ENCODE results near the gene MAP7D2.
A peak's percentile ranks its signal among the peaks of the same experiment; 100 is the strongest.
"Not testable (repeated sequence)": the region's sequence is repeated elsewhere in the genome, so short reads cannot be mapped to it uniquely, and the experiment has no call there.

Gene MAP7D2

DNA sequence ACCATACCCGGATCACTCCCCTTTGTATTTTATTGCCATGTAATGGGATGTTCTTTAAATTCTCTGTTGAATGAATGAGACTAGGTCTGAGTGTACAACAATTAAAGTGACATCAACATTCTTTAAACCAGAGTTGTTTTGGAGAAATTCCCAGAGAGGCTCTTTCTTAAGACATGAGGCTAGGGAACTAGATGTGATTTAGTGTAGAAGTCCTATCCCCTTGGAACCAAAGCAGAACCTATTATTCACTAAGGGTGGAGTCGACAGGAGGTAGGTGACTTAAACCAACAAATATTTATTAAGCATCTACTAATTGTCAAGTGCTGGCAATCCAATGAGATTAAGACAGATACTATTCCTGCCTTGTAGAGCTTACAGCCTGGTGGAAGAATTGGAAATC lies 23.3 kb upstream of the MAP7D2 start:
- H3K9ac ChIP-seq (ENCODE audit: low read length) = no peak overlapping the region
- H3K4me3 ChIP-seq (ENCODE audit: low read depth, low read length) = peak overlapping the region; percentile 94
- no peaks in the 10 kb centered on the region for H3K27me3 ChIP-seq (ENCODE audit: control insufficient read depth, insufficient read depth, low read length)
- peaks cover 52% of the 10 kb centered on the region for H3K36me3 ChIP-seq (ENCODE audit: control insufficient read depth, insufficient read depth, low read length)
- peaks cover 10% of the 10 kb centered on the region for H3K4me1 ChIP-seq (ENCODE audit: control insufficient read depth, insufficient read depth, low read length)
- no peaks in the 10 kb centered on the region for H3K9me3 ChIP-seq (ENCODE audit: control insufficient read depth, insufficient read depth, low read depth, low read length)
- no peak overlapping the region for H3K27ac ChIP-seq (ENCODE audit: low read depth, low read length)

DNA sequence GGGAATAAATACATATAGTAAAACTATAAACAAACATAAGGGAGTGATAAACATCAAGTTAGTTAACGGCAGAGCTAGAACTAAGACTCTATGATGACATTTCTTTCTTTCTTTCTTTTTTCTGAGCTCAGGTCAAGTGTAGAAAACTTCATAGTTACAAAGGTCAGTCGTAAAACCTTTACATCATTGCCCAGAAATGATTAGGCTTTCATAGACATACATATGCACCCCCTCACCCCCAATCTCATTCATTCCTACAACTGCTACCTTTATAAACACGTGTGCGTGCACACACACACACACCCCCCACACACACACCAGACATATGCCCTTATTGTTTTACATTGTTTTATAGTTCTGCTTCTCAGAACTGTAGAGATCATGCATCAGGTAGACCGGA lies 19.2 kb upstream of the MAP7D2 start:
- H3K9me3 ChIP-seq (ENCODE audit: control insufficient read depth, insufficient read depth, low read depth, low read length) = no peaks in the 10 kb centered on the region
- no peak overlapping the region for H3K27ac ChIP-seq (ENCODE audit: low read depth, low read length)
- no peak overlapping the region for H3K9ac ChIP-seq (ENCODE audit: low read length)
- no peak overlapping the region for H3K4me3 ChIP-seq (ENCODE audit: low read depth, low read length)
- peaks cover 89% of the 10 kb centered on the region for H3K36me3 ChIP-seq (ENCODE audit: control insufficient read depth, insufficient read depth, low read length)
- H3K27me3 ChIP-seq (ENCODE audit: control insufficient read depth, insufficient read depth, low read length) = no peaks in the 10 kb centered on the region
- peaks cover 10% of the 10 kb centered on the region for H3K4me1 ChIP-seq (ENCODE audit: control insufficient read depth, insufficient read depth, low read length)

DNA sequence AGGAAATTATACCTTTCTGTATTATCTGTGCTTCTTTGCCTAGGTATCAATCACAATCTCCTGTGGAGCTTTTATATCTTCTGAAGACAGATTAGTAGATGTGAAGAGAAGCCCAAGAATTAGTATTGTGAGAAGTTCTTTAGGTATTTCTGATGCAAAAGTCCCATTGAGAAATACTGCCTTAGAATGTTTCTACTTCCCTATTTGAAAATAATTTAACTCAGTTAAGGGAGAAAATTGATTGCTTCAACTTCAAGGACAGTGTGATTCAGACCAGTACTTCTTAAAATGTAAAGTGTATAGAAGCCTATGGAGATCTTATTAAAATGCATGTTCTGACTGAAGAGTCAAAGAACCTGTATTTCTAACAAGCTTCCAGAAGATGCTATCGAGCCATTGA lies 16.0 kb upstream of the MAP7D2 start:
- Histone ChIP-seq H3K9me3 (ENCODE audit: control insufficient read depth, insufficient read depth, low read depth, low read length) (no peaks in the 10 kb centered on the region), H3K27ac (ENCODE audit: low read depth, low read length) (no peak overlapping the region), H3K27me3 (ENCODE audit: control insufficient read depth, insufficient read depth, low read length) (no peaks in the 10 kb centered on the region), H3K9ac (ENCODE audit: low read length) (no peak overlapping the region), H3K36me3 (ENCODE audit: control insufficient read depth, insufficient read depth, low read length) (peaks cover 91% of the 10 kb centered on the region), H3K4me1 (ENCODE audit: control insufficient read depth, insufficient read depth, low read length) (no peaks in the 10 kb centered on the region), H3K4me3 (ENCODE audit: low read depth, low read length) (no peak overlapping the region)

DNA sequence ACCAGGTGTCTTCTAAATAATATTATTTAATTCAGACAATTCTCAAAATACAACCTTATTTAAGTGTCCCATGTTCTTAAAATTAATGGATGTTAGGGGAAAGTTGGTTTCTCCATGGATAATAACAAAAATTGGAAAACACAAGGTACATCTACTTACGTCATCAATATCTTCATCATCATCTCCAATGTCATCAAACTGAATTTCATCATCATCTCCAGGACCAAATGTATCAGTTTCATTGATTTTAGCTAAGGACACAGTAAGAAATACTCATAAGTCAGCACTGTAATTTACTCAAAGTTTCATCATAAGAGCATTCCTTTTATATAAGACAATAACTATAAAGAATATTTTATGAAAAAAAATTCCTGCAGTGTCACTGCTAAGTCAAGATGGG lies 13.7 kb upstream of the MAP7D2 start:
- Histone ChIP-seq H3K4me3 (ENCODE audit: low read depth, low read length) (no peak overlapping the region), H3K36me3 (ENCODE audit: control insufficient read depth, insufficient read depth, low read length) (peaks cover 73% of the 10 kb centered on the region), H3K27me3 (ENCODE audit: control insufficient read depth, insufficient read depth, low read length) (no peaks in the 10 kb centered on the region), H3K4me1 (ENCODE audit: control insufficient read depth, insufficient read depth, low read length) (no peaks in the 10 kb centered on the region), H3K27ac (ENCODE audit: low read depth, low read length) (no peak overlapping the region), H3K9ac (ENCODE audit: low read length) (no peak overlapping the region), H3K9me3 (ENCODE audit: control insufficient read depth, insufficient read depth, low read depth, low read length) (no peaks in the 10 kb centered on the region)

DNA sequence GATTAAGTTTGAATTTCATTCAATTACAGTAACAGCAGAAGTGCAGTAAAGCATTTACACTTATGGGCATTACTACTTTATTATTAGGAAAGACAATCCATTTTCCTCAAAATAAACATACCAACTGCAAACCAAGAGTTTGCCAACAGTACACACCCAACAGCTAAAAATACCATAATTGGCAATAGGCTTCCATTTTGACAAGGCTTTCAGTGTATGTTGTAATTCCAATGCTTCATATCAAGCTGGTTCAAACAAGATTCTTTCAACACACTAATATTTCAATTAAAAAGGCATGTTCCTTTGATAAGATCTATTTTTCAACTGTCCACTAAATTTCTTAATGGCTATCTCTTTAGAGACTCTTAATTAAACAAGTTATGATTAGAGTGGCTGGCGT lies 12.8 kb upstream of the MAP7D2 start:
- Histone ChIP-seq H3K4me3 (ENCODE audit: low read depth, low read length) (no peak overlapping the region), H3K27me3 (ENCODE audit: control insufficient read depth, insufficient read depth, low read length) (no peaks in the 10 kb centered on the region), H3K27ac (ENCODE audit: low read depth, low read length) (no peak overlapping the region), H3K9me3 (ENCODE audit: control insufficient read depth, insufficient read depth, low read depth, low read length) (no peaks in the 10 kb centered on the region), H3K9ac (ENCODE audit: low read length) (no peak overlapping the region), H3K36me3 (ENCODE audit: control insufficient read depth, insufficient read depth, low read length) (peaks cover 73% of the 10 kb centered on the region), H3K4me1 (ENCODE audit: control insufficient read depth, insufficient read depth, low read length) (no peaks in the 10 kb centered on the region)

DNA sequence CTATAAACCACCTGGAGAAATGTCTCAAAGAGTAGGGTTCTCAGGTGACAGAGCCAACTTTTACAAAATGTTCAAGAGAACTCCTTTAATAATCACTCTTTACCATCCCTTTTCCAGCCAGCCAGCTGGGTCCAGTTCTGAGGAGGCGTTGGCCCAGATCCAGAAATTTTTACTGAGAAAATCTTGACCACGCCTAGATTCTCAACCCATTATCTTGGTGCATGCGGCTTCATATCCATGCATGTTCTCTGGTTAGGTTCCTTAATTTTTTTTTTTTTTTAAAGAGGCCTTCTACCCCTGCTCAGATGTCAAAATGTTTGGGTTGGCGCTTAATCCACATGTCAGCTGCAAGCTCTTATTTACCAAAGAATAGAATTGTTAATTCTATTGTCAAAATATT lies 12.0 kb upstream of the MAP7D2 start:
- Histone ChIP-seq H3K36me3 (ENCODE audit: control insufficient read depth, insufficient read depth, low read length) (peaks cover 67% of the 10 kb centered on the region), H3K4me3 (ENCODE audit: low read depth, low read length) (no peak overlapping the region), H3K27ac (ENCODE audit: low read depth, low read length) (no peak overlapping the region), H3K9ac (ENCODE audit: low read length) (no peak overlapping the region), H3K27me3 (ENCODE audit: control insufficient read depth, insufficient read depth, low read length) (no peaks in the 10 kb centered on the region), H3K4me1 (ENCODE audit: control insufficient read depth, insufficient read depth, low read length) (no peaks in the 10 kb centered on the region), H3K9me3 (ENCODE audit: control insufficient read depth, insufficient read depth, low read depth, low read length) (no peaks in the 10 kb centered on the region)

DNA sequence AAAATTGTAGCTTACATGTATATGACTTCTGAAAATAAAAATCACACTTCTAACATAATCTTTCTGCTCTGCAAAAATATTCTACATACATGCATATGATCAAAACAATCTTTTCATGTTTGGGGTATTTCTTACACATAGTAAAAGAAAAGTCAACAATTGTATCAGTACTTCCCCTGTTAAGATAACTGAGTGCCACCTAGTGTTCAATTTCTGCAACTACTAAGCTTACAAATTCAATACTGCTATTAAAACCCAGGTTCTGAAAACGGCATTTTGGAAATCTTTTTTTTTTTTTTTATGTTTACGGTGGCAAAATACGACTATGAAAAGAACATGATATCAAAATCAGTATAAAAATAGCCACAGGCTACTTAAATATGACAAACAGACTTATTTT lies 10.7 kb upstream of the MAP7D2 start:
- not testable (repeated sequence) for H3K9ac ChIP-seq (ENCODE audit: low read length); H3K9me3 ChIP-seq (ENCODE audit: control insufficient read depth, insufficient read depth, low read depth, low read length); H3K4me3 ChIP-seq (ENCODE audit: low read depth, low read length); H3K27ac ChIP-seq (ENCODE audit: low read depth, low read length); H3K27me3 ChIP-seq (ENCODE audit: control insufficient read depth, insufficient read depth, low read length); H3K4me1 ChIP-seq (ENCODE audit: control insufficient read depth, insufficient read depth, low read length)
- peaks cover 55% of the 10 kb centered on the region for H3K36me3 ChIP-seq (ENCODE audit: control insufficient read depth, insufficient read depth, low read length)

DNA sequence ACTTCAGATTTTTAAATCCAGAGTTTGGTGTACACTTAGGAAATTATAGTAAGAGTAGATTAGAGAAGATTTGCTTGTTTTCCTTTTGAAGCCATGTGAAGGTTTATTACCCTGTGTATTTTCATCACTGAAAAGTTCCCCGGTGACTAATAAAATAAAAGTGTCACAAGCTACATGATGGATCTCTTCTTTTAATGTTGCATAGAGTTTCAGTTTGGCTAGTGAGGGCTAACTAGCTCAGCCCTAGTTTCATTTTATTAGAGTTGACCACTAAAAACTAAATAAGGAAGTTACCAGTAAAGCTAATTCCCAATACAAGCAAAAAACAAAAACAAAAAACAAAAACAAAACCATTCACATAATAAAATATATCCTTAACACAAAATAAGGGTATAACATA lies 10.1 kb upstream of the MAP7D2 start:
- H3K9ac ChIP-seq (ENCODE audit: low read length); H3K27me3 ChIP-seq (ENCODE audit: control insufficient read depth, insufficient read depth, low read length); H3K4me1 ChIP-seq (ENCODE audit: control insufficient read depth, insufficient read depth, low read length); H3K4me3 ChIP-seq (ENCODE audit: low read depth, low read length); H3K9me3 ChIP-seq (ENCODE audit: control insufficient read depth, insufficient read depth, low read depth, low read length); H3K27ac ChIP-seq (ENCODE audit: low read depth, low read length): not testable (repeated sequence)
- peaks cover 49% of the 10 kb centered on the region for H3K36me3 ChIP-seq (ENCODE audit: control insufficient read depth, insufficient read depth, low read length)

DNA sequence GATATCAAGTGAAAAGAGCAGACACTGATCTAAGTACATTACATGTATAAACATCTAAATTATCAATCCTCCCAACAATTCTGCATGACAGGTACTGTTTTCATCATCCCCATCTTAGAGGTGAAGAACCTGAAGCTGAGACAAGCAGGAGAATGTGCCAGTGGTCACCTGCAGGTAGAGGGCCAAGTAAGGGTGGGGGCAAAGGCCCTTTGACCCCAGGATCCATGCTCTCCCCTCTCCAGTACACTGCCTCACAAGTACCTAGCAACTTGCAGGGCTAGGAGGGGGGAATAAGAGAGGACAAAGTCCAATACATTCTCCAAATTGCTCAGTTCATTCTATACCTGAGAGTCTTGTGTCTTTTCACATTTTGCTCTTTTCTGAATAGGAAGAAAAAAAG lies 8.3 kb upstream of the MAP7D2 start:
- no peak overlapping the region for H3K4me3 ChIP-seq (ENCODE audit: low read depth, low read length)
- no peak overlapping the region for H3K9ac ChIP-seq (ENCODE audit: low read length)

DNA sequence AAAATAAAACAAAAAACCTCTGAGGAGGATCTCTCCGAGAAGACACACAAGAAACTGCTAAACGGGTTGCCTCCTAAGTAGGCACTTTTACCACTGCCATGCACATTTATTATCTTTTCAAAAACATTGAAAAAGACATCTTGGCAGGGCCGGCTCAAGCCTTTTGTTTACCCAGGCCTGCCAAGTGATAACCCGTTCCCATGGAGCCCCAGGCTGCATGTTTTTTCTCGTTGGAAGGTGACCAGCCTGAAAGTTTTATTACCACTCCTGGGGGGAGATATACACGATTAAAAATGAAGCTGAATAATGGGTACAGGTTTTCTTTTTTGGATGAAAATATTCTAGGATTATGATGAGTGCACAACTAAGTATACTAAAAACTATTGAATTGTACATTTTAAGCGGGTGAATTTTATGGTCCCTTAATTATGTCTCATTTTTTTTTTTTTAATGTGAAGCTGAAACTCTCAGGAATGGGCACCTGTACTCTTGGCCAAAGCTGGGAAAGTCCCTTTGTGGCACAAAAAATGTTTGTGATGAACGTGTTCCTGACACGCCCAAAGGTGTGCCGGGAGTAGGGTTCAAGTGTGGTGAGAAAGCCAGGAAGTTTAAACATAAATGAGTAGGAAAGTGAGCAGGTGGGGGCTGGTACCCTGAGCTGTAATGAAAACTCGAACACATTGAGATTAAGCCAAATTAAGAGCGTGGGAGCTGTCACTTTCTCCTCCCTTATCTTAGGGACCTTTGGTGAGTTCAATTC lies 1.5 kb upstream of the MAP7D2 start:
- peaks cover 7% of the 10 kb centered on the region; the same call in 1 of the 2 replicates for H3K4me1 ChIP-seq (ENCODE audit: control insufficient read depth, insufficient read depth, low read length)
- no peak overlapping the region for H3K4me3 ChIP-seq (ENCODE audit: low read depth, low read length)
- H3K27me3 ChIP-seq (ENCODE audit: control insufficient read depth, insufficient read depth, low read length) = peaks cover 41% of the 10 kb centered on the region
- H3K9ac ChIP-seq (ENCODE audit: low read length) = no peak overlapping the region
- peaks cover 4% of the 10 kb centered on the region; the same call in 1 of the 2 replicates for H3K9me3 ChIP-seq (ENCODE audit: control insufficient read depth, insufficient read depth, low read depth, low read length)
- no peak overlapping the region for H3K27ac ChIP-seq (ENCODE audit: low read depth, low read length)
- no peaks in the 10 kb centered on the region for H3K36me3 ChIP-seq (ENCODE audit: control insufficient read depth, insufficient read depth, low read length)

More for the DNA sequence above, 8.3 kb upstream of the MAP7D2 start:
- H3K27me3 ChIP-seq (ENCODE audit: control insufficient read depth, insufficient read depth, low read length) = no peaks in the 10 kb centered on the region
- H3K4me1 ChIP-seq (ENCODE audit: control insufficient read depth, insufficient read depth, low read length) = no peaks in the 10 kb centered on the region
- peaks cover 32% of the 10 kb centered on the region for H3K36me3 ChIP-seq (ENCODE audit: control insufficient read depth, insufficient read depth, low read length)
- no peak overlapping the region for H3K27ac ChIP-seq (ENCODE audit: low read depth, low read length)
- no peaks in the 10 kb centered on the region for H3K9me3 ChIP-seq (ENCODE audit: control insufficient read depth, insufficient read depth, low read depth, low read length)

DNA sequence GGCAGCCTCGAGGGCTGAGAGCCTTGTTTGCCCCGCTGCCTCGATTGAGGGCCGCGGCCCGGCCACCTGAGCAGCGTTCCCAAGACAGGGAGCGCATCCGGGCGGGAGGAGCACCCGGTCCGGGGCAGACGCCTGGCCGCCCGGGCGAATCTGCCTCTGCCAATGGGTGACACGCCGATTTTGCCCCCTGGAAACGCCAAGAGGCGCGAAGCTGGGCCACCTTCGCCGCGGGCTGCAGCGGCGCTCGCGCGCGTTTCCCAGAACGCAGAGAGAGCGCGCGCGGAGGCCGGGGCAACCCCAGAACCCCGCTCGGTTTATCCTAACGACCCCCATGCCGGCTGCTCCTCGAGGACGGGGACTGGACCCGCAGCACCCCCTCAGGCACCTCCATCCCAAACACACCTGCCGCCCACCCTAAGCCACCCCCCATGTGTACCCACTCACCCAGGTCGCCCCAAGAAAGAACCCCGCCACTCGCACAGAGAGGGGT lies 575 bp downstream of the MAP7D2 start:
- H3K36me3 ChIP-seq (ENCODE audit: control insufficient read depth, insufficient read depth, low read length) = no peaks in the 10 kb centered on the region
- peaks cover 41% of the 10 kb centered on the region for H3K27me3 ChIP-seq (ENCODE audit: control insufficient read depth, insufficient read depth, low read length)
- H3K9ac ChIP-seq (ENCODE audit: low read length) = no peak overlapping the region
- peaks cover 4% of the 10 kb centered on the region; the same call in 1 of the 2 replicates for H3K9me3 ChIP-seq (ENCODE audit: control insufficient read depth, insufficient read depth, low read depth, low read length)
- peaks cover 17% of the 10 kb centered on the region; the same call in 1 of the 2 replicates for H3K4me1 ChIP-seq (ENCODE audit: control insufficient read depth, insufficient read depth, low read length)
- no peak overlapping the region for H3K27ac ChIP-seq (ENCODE audit: low read depth, low read length)
- peak overlapping the region; percentile 53 for H3K4me3 ChIP-seq (ENCODE audit: low read depth, low read length)
